IMR-90 (cell line): Measurements from ENCODE around the gene SPRR1B. TPM values are rescaled to one million over a fixed set of nuclear protein-coding genes. Genes with fewer than 3 reads are reported as not detected.

Source experiments
- ATAC-seq: fragments of 200-7000 bp; cut with Tn5 transposase; 2 replicates; pipeline ENCODE4 v1.9.1; 2020; ENCODE audit warnings: low read depth, mild to moderate bottlenecking, moderate library complexity
- BruUV-seq: library from RNA; stranded (reverse); fragments of 400-500 nt; replicated peaks from 2 replicates; lab custom pipeline; 2021; lab: Mats Ljungman, UMichigan
- CTCF ChIA-PET: fragments of 300-600 bp; formaldehyde crosslinking; extraction: SDS; loops from one replicate; lab custom pipeline; 2021; ENCODE audit warnings: antibody characterized with exemption; lab: Yijun Ruan, JAX
- POLR2A ChIA-PET: fragments of 300-600 bp; sonication (Branson Sonifier 250); formaldehyde crosslinking; loops from one replicate; lab custom pipeline; 2022; ENCODE audit warnings: antibody characterized with exemption; ENCODE audit not compliant: unreplicated experiment; lab: Charles Lee
- DNase-seq: peaks from one replicate; pipeline ENCODE4 v3.0.0; 2013
- H2AFZ ChIP-seq: replicated peaks from 2 replicates; pipeline ENCODE3; 2013; ENCODE audit warnings: low read length, mild to moderate bottlenecking; ENCODE audit not compliant: poor library complexity
- H2AK5ac ChIP-seq: 2 replicates; pipeline ENCODE4 v1.6.1; 2013; ENCODE audit warnings: low read depth, low read length, inconsistent platforms
- H2AK9ac ChIP-seq: replicated peaks from 2 replicates; pipeline ENCODE3; 2013; ENCODE audit warnings: mild to moderate bottlenecking, low read depth, low read length, moderate library complexity; ENCODE audit not compliant: poor library complexity
- H2BK120ac ChIP-seq: 2 replicates; pipeline ENCODE4 v1.6.1; 2013; ENCODE audit warnings: low read depth, low read length, inconsistent platforms
- H2BK15ac ChIP-seq: 3 replicates; pipeline ENCODE4 v1.6.1; 2013; ENCODE audit warnings: low read depth, low read length, inconsistent platforms
- H2BK20ac ChIP-seq: 2 replicates; pipeline ENCODE4 v1.6.1; 2013; ENCODE audit warnings: low read depth, mild to moderate bottlenecking, inconsistent platforms, low read length, moderate library complexity
- H2BK5ac ChIP-seq: 2 replicates; pipeline ENCODE4 v1.6.1; 2013; ENCODE audit warnings: mild to moderate bottlenecking, low read depth, low read length, inconsistent platforms; ENCODE audit not compliant: poor library complexity, severe bottlenecking
- H3K14ac ChIP-seq: replicated peaks from 2 replicates; pipeline ENCODE4 v1.6.1; 2013; ENCODE audit warnings: low read depth, low read length, inconsistent platforms
- H3K18ac ChIP-seq: 2 replicates; pipeline ENCODE4 v1.6.1; 2013; ENCODE audit warnings: low read depth, low read length, control low read depth
- H3K23ac ChIP-seq: 2 replicates; pipeline ENCODE4 v1.6.1; 2013; ENCODE audit warnings: low read depth, low read length, inconsistent platforms
- H3K27ac ChIP-seq: 2 replicates; pipeline ENCODE4 v1.5.1; 2013; ENCODE audit warnings: mild to moderate bottlenecking, control low read depth, low read length; ENCODE audit not compliant: insufficient read depth
- H3K27me3 ChIP-seq: 2 replicates; pipeline ENCODE4 v1.6.1; 2013; ENCODE audit warnings: low read length; ENCODE audit not compliant: control insufficient read depth, insufficient read depth
- H3K36me3 ChIP-seq: 2 replicates; pipeline ENCODE4 v1.6.1; 2013; ENCODE audit warnings: low read length, mixed read lengths; ENCODE audit not compliant: control insufficient read depth, insufficient read depth
- H3K4ac ChIP-seq: 2 replicates; pipeline ENCODE4 v1.6.1; 2013; ENCODE audit warnings: low read depth, low read length, inconsistent platforms
- H3K4me1 ChIP-seq: 2 replicates; pipeline ENCODE4 v1.6.1; 2013; ENCODE audit warnings: low read length, mixed read lengths; ENCODE audit not compliant: control insufficient read depth, insufficient read depth
- H3K4me2 ChIP-seq: 2 replicates; pipeline ENCODE4 v1.6.1; 2013; ENCODE audit warnings: low read depth, mild to moderate bottlenecking, control low read depth, low read length, moderate library complexity
- H3K4me3 ChIP-seq: 2 replicates; pipeline ENCODE4 v1.5.1; 2013; ENCODE audit warnings: low read depth, mild to moderate bottlenecking, control low read depth, low read length, moderate library complexity; ENCODE audit not compliant: insufficient read depth
- H3K56ac ChIP-seq: 2 replicates; pipeline ENCODE4 v1.6.1; 2013; ENCODE audit warnings: low read length, inconsistent platforms; ENCODE audit not compliant: insufficient read depth; ENCODE audit errors: extremely low read depth
- H3K79me1 ChIP-seq, 2 experiments: 2 replicates each; pipeline ENCODE4 v1.6.1; 2013; ENCODE audit warnings: low read length in 2 of 2, inconsistent platforms in 1 of 2, low read depth in 1 of 2
- H3K9ac ChIP-seq: 2 replicates; pipeline ENCODE4 v1.6.1; 2013; ENCODE audit warnings: low read depth, low read length, control low read depth
- H3K9me1 ChIP-seq: 2 replicates; pipeline ENCODE4 v1.6.1; 2013; ENCODE audit warnings: low read length, inconsistent platforms; ENCODE audit not compliant: insufficient read depth
- H3K9me3 ChIP-seq: 2 replicates; pipeline ENCODE4 v1.6.1; 2013; ENCODE audit warnings: low read length; ENCODE audit not compliant: control insufficient read depth, insufficient read depth
- H4K20me1 ChIP-seq: 2 replicates; pipeline ENCODE4 v1.6.1; 2013; ENCODE audit warnings: low read length, inconsistent platforms; ENCODE audit not compliant: insufficient read depth
- H4K5ac ChIP-seq: 2 replicates; pipeline ENCODE4 v1.6.1; 2013; ENCODE audit warnings: mild to moderate bottlenecking, low read depth, low read length, control low read depth
- H4K8ac ChIP-seq, 2 experiments: 2 replicates each; pipeline ENCODE4 v1.6.1; 2013; ENCODE audit warnings: low read depth in 2 of 2, low read length in 2 of 2, control low read depth in 1 of 2, inconsistent platforms in 1 of 2
- H4K91ac ChIP-seq: 2 replicates; pipeline ENCODE4 v1.6.1; 2013; ENCODE audit warnings: low read depth, low read length, inconsistent platforms; ENCODE audit not compliant: insufficient read depth
- CEBPB ChIP-seq: IDR thresholded peaks from 2 replicates; pipeline ENCODE4 v1.6.1; 2012; ENCODE audit warnings: low read depth, low read length, improper control_type of control experiment
- CHD1 ChIP-seq: IDR thresholded peaks from 2 replicates; pipeline ENCODE4 v1.6.1; 2012; ENCODE audit warnings: low read depth, low read length, improper control_type of control experiment
- FOS ChIP-seq: fragments of 150-350 bp; IDR thresholded peaks from 2 replicates; pipeline ENCODE4 v1.6.1; 2016; ENCODE audit warnings: low read depth, low read length
- MAZ ChIP-seq: IDR thresholded peaks from 2 replicates; pipeline ENCODE4 v1.6.1; 2012; ENCODE audit warnings: low read depth, mild to moderate bottlenecking, low read length, improper control_type of control experiment, moderate library complexity, borderline replicate concordance
- RAD21 ChIP-seq: IDR thresholded peaks from 2 replicates; pipeline ENCODE4 v1.6.1; 2012; ENCODE audit warnings: low read length, improper control_type of control experiment
- RCOR1 ChIP-seq: IDR thresholded peaks from 2 replicates; pipeline ENCODE4 v1.6.1; 2012; ENCODE audit warnings: mild to moderate bottlenecking, low read length, improper control_type of control experiment; ENCODE audit not compliant: insufficient replicate concordance
- RFX5 ChIP-seq: IDR thresholded peaks from 2 replicates; pipeline ENCODE4 v1.8.0; 2012; ENCODE audit warnings: low read depth, mild to moderate bottlenecking, low read length, moderate library complexity
- WGBS, 2 experiments: methylation state at CpG; one replicate each; pipeline versions ENCODE4 v1.1.5 to v1.1.7; 2013; ENCODE audit warnings: missing lambda C conversion rate in 2 of 2; ENCODE audit not compliant: insufficient read length in 1 of 2; ENCODE audit errors: extremely low coverage in 2 of 2; 5-methylcytosine and 5-hydroxymethylcytosine counted together
- dilution Hi-C: fragments of 300-500 bp; cut with HindIII; formaldehyde crosslinking; loops from one replicate; pipeline ENCODE4 v1.14.3; 2018; ENCODE audit warnings: low sequenced_read_pairs; ENCODE audit not compliant: unreplicated experiment
- in situ Hi-C: fragments of 300-500 bp; cut with MboI; formaldehyde crosslinking; loops from 3 replicates; pipeline ENCODE4 v1.14.3; 2019; ENCODE audit warnings: low sequenced_read_pairs, inconsistent platforms, mixed read lengths
- intact Hi-C: fragments of 100-400 bp; cut with micrococcal nuclease; formaldehyde crosslinking; loops from 2 replicates; pipeline ENCODE4 v1.10.0; 2022
- polyA plus RNA-seq, 3 experiments: library from polyadenylated mRNA; depleted of rRNA; stranded (reverse); fragments of >200 nt; gene quantifications; 2 replicates each; pipeline ENCODE4 v1.2.3, GENCODE V29; 2012; ENCODE audit warnings: low replicate concordance in 1 of 3
- total RNA-seq: library from RNA; depleted of rRNA; stranded (reverse); fragments of >200 nt; gene quantifications from 2 replicates; pipeline ENCODE4 v1.2.3, GENCODE V29; 2012
- TF ChIP-seq, protein P1 (sequence below): conservative IDR thresholded peaks from 2 replicates; pipeline ENCODE4 v1.5.1; 2012; ENCODE audit warnings: mild to moderate bottlenecking, low read depth, low read length, improper control_type of control experiment

SPRR1B gene
- total and polyA plus RNA-seq, 2 of the 4 experiments (the other 2 are of a cell fraction), result not detected

DNA sequence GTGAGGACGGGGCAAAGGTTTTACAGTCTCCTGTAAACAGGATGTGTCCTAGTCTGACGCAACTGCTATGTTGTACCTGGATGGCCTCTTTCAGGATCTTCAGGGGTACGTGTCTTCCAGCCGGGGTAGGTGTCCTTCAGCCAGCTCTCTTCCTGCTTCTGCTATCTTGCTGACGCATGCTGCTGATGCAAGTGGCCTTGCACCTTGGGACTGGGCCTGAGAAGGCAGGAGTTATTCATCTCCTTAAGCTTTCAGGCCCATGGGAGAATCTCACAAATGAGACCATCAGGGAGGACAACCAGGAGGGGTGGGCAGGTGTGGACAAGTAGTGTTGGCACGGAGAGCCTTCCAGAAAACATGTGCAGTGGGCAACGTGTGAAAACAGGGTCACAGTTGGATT is 7.9 kb upstream of the SPRR1B start:
- H3K9me3 ChIP-seq, result no peaks in the 10 kb centered on the region
- H2BK15ac ChIP-seq, result no peak overlapping the region
- H3K27me3 ChIP-seq, result no peaks in the 10 kb centered on the region
- H3K23ac ChIP-seq, result no peak overlapping the region
- H3K4ac ChIP-seq, result no peak overlapping the region
- H3K9me1 ChIP-seq, result no peaks in the 10 kb centered on the region
- H2BK5ac ChIP-seq, result no peak overlapping the region
- no peaks in the 10 kb centered on the region for H3K36me3 ChIP-seq
- 74% methylated on average over 3 of the region's 7 CpGs; no CpG with 5 or more reads in 1 of the 2 experiments for WGBS, 2 experiments
- no peaks in the 10 kb centered on the region for H3K4me1 ChIP-seq
- H2BK20ac ChIP-seq, result no peak overlapping the region
- no peak for DNase-seq
- in situ Hi-C loops, result no loop called here
- H3K56ac ChIP-seq, result no peak overlapping the region
- ATAC-seq, result no peak
- H3K14ac ChIP-seq, result no peak overlapping the region
- CTCF ChIA-PET, result no interaction called here
- H2AFZ ChIP-seq, result no peak overlapping the region
- dilution Hi-C loops, result no loop called here
- H2AK5ac ChIP-seq, result no peak overlapping the region
- no peak overlapping the region for H2BK120ac ChIP-seq
- H3K9ac ChIP-seq, result no peak overlapping the region
- no peak overlapping the region for H4K91ac ChIP-seq
- no TSS peak for BruUV-seq
- intact Hi-C loops, result no loop called here
- H3K4me3 ChIP-seq, result no peak overlapping the region
- no peak overlapping the region for H4K5ac ChIP-seq
- TF ChIP-seq RCOR1, result no peak
- TF ChIP-seq MAZ, result no peak
- no peak for TF ChIP-seq CEBPB
- no peak for TF ChIP-seq RAD21
- TF ChIP-seq, protein P1, sequence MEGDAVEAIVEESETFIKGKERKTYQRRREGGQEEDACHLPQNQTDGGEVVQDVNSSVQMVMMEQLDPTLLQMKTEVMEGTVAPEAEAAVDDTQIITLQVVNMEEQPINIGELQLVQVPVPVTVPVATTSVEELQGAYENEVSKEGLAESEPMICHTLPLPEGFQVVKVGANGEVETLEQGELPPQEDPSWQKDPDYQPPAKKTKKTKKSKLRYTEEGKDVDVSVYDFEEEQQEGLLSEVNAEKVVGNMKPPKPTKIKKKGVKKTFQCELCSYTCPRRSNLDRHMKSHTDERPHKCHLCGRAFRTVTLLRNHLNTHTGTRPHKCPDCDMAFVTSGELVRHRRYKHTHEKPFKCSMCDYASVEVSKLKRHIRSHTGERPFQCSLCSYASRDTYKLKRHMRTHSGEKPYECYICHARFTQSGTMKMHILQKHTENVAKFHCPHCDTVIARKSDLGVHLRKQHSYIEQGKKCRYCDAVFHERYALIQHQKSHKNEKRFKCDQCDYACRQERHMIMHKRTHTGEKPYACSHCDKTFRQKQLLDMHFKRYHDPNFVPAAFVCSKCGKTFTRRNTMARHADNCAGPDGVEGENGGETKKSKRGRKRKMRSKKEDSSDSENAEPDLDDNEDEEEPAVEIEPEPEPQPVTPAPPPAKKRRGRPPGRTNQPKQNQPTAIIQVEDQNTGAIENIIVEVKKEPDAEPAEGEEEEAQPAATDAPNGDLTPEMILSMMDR, result no peak
- no peak for TF ChIP-seq CHD1
- no peak for TF ChIP-seq FOS
- TF ChIP-seq RFX5, result no peak
- H4K20me1 ChIP-seq, result no peaks in the 10 kb centered on the region
- H3K27ac ChIP-seq, result no peak overlapping the region
- no peak overlapping the region for H2AK9ac ChIP-seq
- no peak overlapping the region for H3K18ac ChIP-seq
- H4K8ac ChIP-seq, result no peak overlapping the region
- H3K79me1 ChIP-seq, result no peaks in the 10 kb centered on the region
- no peak overlapping the region for H3K4me2 ChIP-seq
- POLR2A ChIA-PET, result no interaction called here
